GM21423 (cell line): ENCODE measurements around the gene PPP1R37.
A peak's percentile ranks its signal among the peaks of the same experiment; 100 is the strongest.

Source experiments
- ATAC-seq: cut with Tn5 transposase; IDR thresholded peaks from one replicate; pipeline ENCODE4 v1.9.1; 2021; ENCODE audit warnings: mild to moderate bottlenecking, moderate library complexity; ENCODE audit not compliant: unreplicated experiment

PPP1R37 gene

DNA sequence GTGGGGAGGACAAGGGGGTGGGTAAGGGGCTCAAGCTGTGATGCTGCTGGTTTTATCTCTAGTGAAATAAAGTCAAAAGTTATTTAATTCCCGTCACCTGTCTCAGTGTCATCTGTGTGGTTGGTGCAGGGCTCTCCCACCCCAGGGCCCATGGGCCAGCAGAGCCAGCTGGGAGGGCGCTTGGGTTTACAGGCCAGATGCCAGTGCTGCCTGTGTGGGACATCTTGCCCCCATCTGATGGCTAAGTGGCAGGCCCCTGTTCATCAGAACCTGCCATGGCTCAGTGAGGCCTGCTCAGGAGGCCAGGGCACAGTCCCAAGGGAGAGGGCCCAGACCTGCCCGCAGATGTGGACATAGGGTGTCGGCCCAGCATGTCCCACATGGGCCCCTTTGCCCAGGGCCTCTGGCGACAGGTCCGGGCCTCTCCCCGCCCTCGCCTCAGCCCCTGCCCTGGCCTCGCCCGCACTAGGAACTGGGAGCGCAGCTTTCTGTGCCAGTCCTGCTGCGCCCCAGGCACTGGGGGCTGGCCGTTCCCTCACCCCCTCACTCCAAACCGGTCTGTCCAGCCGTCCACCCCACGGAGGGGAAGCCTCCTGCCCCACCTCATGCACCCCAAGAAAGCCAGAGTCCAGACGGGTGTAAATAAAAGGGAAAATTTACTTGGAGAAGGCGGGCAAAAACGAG lies 22.0 kb upstream of the PPP1R37 start:
- ATAC-seq, result no peak

DNA sequence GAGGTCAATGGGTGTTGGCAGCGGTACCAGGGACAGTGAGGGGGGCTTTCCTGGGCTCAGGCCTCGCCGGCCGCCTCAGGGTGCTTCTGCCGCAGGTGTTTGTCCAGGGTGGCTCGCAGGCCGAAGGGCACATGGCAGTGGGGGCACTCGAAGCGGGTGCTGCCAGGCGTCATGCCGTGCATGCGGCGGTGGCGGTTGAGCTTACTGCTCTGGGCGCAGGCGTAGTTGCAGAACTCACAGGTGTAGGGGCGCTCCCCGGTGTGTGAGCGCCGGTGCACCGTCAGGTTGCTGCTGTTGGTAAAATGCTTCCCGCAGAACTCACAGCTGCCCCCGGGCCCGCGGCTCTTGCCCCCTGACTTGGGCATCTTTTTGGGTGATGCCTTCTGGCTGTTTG lies 21.4 kb upstream of the PPP1R37 start:
- ATAC-seq, result no peak

DNA sequence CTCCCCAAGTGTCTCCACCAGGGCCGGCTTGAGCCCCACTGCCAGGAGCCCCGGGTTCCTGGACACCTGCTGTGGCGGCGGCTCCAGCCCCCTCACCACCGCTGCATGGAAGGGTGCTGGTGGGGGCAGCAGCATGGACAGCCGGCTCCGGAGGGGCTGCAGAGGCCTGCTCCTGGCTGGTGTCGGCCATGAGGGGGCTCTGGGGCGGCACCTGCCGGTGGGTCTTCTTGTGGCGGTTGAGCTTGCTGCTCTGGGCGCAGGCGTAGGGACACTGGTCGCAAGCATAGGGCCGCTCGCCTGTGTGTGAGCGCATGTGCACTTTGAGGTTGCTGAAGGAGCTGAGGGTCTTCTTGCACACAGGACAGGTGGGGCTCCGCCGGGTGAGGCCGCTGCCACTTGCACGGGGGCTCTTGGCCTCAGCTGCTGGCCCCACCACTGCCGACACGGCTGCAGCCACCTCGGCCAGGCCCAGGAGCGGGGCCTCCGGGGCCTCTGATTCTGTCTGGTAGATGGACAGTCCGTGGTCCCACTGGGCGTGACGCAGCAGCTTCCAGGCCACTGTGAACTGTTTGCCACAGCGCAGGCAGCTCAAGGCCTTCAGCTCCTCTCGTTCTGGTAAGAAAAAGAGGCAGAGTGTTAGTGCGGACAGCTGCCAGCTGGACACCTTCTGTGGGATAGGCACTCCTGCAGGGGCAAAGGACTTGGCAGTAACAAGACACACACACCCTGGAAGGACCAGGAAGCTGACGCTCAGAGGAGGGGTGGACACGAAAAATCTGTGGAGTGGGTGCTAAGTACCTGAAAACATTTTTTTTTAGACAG lies 20.8 kb upstream of the PPP1R37 start:
- ATAC-seq, result no peak

DNA sequence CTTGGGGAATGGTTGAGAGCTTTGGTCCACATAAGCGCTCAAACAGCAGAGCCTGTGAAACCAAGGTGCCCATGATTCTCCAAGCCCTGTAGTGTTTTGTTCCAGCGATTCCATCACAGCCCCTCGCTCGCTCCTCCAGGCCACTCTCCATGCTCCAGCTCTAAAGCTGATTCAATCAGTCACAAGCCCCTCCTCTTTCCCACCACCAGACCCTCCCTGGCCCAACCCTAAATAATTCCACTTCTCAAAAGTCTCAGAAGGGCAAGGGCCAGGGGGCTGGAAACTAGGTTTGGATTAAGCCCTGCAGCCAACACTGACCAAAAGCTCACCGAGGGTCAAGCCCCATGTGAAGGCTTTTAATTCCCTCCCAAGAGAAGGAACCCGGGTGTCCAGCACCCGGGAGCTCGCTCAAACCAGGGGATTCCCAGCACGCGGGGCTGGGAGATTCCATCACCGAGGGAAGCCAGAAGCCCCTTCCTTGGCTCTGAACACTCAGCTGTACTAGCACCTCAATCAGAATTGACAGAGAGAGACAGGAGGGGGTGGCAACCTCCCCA lies 18.2 kb upstream of the PPP1R37 start:
- ATAC-seq, result no peak

DNA sequence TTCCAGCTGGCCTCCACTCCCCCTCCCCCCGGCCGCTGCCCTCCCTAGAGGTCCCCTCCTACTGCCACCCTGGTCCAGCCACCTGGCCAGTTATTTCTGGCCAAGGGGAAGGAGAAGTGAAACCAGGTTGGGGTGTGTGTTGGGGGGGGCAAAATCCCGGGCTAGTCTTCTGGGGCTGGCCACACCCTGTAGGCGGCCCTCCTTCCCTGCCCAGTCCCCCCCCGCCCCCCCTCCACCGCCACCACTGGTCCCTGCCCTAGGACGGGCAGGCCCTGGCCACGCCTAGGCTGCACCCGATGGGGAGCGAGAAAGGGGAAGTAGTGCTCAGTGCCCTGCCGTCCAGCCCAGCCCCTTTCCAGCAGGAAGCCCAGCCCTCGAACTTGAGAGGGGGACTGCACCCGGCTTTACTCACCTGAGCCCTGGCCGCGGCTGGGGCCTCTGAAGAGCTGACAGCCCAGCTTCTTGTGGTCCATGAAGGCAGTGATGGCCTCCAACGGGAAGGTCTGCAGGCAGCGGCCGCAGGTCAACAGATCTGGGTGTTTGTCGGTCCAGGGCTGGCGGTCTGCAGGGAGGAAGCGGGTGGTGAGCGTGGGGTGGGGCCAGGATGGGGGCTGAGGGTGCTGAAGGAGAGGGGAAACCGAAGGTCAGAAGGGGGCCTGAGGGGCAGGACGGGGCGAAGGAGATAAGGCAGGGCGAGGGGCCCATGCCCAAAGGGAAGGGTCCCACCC lies 17.5 kb upstream of the PPP1R37 start:
- ATAC-seq, result peak; percentile 60

DNA sequence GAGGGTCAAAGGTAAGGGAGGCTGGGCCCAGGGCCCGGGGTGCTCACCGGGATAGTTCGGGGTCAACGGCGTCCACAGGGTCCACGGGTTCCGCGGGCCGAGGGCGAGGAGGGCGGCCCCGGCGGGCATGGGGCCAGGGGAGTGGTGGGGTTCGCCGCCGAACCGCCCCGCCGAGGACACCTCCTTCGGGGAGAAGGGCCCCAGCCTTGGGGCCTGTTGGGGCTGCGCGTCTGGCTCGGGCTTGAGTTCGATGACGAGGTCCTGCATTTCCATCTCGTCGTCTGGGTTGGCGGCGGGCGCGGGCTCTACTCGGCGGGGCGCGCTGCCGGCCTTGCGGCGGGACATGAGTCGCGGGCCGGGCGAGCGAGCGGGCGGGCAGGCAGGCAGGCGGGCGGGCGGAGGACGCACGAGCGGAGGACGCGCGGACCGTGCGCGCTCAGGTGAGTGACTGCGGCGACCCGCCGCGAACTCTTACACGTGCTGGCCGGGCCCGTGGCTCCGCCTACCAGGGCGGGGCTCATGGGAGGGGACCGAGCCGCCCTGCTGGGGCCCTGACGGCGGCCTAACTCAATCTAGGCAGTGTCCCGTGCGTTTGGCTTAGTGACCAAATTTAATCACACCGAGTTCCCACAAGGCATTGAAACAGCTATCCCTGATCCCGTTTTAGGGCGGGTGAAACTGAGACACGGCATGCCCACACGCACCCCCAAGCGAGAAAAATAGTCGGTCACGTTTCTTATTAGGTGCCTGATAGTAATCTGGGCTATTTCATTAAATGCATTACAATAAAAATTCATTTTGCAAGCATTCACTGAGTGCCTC lies 16.7 kb upstream of the PPP1R37 start, which contains the start of gene ZNF296:
Gene ZNF296, minus strand, starts transcription at position 450 of the 822 bp plus-strand sequence. Its CDS starts 105 bp downstream, at position 345.
- peak; percentile 36 for ATAC-seq

DNA sequence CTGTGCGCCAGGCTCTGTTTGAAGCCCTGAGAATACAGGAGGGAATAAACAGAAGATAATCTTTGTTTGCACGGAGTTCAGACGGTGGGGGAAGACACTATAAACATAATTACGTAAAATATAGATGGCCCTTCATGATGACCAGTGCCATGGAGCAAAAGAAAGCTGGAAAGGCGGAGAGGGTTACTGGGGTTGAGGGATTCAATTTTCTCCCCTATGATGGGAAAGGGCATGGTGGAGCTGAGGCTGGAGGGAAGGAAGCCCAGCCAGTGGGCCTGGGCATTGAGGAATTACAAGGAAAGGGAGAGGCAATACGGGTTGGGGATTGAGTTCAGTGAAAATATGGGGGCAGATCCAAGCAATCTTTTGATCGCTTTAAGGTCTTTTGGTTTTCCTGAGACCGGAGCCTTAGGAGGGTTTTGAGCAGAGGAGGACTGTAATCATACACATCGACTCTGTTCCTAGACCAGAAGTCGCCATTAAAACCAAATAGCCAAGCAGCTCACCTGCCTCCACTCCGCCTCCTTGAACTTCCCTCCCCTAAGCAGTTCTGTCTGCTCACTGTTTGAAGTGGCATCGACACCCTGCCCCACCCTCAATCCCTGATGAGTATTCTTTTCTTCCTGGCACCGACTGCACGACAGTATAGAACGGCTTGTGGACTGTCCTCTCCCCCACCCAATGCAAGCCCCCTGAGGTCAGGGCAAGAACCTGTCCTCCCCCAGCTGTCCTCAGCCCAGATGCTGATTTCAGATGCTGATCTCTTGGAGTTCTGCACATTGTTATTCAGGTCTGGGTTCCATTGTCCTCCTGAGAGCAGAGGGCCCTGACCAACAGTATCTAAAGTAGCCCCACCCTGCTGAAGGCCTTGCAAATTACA lies 15.9 kb upstream of the PPP1R37 start:
- ATAC-seq, result no peak

DNA sequence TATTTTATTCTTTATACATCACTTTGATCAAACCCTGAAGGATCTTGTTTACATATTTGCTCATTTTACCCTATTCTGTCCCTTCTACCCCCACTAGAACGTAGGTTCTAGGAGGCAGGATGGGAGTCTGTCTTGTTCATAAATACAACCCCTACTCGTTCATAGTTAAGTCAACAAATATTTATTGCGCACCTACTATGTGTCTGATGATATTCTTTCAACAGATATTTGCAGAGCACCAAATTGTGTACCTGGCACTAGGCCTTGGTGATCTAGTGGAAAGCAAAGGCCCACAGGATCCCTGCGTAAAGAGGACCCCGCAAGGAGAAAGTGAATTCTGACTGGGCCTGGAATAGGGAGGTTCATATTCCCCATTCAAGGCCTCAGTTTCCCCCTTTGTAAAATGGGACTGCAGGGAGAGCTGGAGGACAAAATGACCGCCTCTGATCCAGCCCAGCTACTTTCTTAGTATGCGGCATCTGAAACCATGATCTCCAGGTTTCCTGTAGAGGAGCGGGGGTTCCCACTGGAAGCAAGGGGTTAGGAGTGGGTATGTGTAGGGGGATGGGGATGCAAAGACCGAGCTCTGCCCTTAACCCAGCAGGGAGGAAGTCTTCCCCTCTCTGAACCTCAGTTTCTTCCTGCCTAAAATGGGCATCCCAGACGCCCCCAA lies 14.5 kb upstream of the PPP1R37 start:
- ATAC-seq, result no peak

DNA sequence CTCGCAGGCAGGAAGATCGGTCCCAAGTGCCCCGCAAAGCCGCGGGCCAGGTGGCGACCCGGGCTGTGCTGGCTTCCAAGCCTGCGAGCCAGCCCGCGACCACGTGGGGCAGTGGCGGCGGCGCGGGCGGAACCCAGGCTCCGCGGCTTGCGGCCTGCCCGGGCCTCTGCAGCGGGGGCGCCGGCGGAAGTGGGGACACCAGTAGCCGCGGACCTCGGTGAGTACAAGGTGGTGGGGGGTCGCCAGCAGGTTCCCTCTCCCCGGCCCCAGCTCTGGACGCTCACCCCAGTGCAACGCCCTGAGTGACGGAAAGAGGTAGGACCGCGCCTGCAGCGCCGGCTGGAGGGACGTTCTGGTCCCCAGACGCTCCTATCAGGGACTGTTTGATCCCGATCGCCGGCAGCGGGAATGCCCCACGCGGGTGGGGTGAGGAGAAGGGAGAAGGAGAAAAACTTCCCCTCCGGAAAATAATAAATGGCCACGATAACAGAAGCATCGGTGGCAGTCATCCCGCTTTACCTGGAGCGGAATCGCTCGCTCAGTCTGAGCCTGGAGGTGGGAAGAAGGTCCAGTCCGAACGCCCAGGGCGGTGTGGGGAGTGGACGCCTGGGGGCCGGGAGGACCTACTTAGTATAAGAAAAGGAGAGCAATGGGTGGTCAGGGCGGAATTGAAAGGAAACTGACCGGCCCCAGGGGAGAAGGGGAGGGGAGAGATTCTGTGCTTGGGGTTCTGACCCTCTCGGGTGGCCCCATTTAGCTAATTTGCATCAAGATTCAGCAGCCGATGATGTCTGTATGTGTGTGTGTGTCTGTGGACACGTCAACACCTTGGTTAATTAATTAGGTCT lies 13.7 kb upstream of the PPP1R37 start, which contains the start of gene GEMIN7:
Gene GEMIN7, plus strand, starts transcription at position 198 of the 848 bp plus-strand sequence. CDS start 10,855 bp downstream, outside the sequence.
- peak; percentile 33 for ATAC-seq

DNA sequence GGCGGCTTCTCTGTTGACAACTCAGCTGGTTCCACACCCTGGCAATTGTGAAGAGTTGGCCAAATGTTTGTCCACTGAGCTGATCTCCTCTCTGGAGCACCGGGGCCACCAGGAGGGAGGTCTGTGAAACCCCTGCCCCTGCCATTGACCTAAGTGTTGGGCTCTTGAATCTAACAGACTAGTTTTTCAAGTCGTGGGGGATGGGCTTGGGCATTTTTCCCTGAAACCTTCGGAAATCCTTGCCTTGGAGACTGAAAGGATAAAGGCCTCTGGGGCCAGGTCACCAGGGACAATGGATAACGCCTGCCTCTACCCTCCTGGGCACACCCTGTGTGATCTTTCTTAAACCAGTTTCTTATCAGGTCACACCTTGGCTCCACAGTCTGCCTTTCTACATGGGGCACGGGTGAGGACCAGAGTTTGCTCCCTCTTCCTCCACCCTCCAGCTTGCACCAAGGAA lies 13.0 kb upstream of the PPP1R37 start:
- ATAC-seq, result no peak

DNA sequence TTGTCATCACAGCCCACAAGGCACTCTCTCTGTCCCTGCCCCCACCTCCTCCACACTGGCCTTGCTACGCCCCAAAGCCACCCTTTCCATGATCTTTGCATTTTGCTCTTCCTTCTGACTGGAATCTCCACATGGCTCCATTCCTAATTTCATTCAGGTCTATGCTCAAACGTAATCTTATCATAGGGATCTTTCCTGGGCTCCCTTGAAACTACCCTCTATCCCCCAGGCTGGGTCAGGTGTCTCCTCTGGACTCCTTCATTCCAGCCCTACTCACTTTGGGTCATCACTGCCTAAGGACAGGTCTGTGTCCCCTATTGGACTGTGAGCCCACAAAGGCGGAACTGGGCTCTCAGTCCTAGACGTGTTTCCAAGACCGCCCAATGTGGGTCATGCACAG lies 10.8 kb upstream of the PPP1R37 start:
- no peak for ATAC-seq

DNA sequence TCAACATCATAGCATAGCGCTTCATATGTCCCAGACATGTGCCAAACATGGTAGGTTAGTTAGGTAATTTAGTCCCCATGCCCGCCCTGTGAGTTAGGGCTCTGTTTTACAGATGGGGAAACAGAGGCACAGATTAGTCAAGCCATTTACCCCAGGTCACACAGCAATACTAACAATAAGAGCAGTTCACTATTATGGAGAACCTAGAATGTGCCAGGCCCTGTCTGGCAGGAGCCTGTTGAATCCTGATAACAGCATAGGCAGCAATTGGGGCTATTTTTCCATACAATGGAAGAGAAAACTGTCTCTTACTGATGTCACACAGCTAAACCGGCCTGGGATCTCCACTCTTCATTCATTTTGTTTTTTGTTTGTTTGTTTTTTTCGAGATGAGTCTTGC lies 6.5 kb upstream of the PPP1R37 start:
- no peak for ATAC-seq

DNA sequence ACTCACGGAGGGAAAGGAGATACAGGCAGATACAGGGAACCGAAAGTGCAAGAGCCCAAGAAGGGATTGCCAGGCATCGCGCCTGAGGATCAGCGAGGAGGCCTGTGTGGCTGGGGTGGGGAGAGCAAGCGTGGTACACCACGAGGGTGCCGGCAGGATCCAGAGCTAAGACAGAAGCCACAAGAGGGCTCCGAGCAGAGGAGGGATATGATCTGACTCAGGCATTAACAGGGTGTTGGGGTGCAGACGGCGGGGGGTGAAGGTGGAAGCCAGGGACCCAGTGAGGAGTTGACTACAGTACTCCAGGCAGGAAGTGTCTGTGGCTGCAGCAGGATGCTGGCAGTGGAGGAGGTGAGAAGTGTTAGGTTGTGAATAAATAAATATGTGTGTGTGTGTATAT lies 5.4 kb upstream of the PPP1R37 start:
- ATAC-seq, result no peak

DNA sequence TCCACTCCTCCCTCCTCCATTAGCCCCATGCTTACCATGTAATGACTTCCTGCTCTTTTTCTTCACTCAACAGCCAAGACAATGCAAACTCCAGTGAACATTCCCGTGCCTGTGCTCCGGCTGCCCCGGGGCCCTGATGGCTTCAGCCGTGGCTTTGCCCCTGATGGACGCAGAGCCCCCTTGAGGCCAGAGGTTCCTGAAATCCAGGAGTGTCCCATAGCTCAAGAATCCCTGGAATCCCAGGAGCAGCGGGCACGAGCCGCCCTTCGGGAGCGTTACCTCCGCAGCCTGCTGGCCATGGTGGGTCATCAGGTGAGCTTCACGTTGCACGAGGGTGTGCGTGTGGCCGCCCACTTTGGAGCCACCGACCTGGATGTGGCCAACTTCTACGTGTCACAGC lies 2.9 kb upstream of the PPP1R37 start:
- ATAC-seq, result no peak

DNA sequence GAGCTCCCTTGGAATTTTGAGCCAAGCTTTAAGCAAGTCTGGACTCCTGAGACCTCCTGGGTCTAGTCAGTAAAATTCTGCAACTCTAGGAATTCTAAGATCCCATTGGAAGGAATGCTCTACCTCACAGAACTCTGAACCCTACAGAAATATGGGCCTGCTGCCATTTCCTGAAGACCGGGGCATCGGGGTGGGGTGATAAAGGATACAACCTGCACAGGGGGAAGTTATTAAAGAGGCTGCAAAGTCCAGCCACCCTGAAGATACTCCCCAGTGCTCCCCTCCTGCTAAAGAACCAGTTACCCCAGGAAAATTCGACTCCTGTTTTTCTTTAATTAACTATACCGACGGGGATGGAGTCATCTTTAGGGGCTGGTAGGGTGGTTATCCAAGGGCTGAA lies 2.4 kb upstream of the PPP1R37 start:
- ATAC-seq, result no peak

DNA sequence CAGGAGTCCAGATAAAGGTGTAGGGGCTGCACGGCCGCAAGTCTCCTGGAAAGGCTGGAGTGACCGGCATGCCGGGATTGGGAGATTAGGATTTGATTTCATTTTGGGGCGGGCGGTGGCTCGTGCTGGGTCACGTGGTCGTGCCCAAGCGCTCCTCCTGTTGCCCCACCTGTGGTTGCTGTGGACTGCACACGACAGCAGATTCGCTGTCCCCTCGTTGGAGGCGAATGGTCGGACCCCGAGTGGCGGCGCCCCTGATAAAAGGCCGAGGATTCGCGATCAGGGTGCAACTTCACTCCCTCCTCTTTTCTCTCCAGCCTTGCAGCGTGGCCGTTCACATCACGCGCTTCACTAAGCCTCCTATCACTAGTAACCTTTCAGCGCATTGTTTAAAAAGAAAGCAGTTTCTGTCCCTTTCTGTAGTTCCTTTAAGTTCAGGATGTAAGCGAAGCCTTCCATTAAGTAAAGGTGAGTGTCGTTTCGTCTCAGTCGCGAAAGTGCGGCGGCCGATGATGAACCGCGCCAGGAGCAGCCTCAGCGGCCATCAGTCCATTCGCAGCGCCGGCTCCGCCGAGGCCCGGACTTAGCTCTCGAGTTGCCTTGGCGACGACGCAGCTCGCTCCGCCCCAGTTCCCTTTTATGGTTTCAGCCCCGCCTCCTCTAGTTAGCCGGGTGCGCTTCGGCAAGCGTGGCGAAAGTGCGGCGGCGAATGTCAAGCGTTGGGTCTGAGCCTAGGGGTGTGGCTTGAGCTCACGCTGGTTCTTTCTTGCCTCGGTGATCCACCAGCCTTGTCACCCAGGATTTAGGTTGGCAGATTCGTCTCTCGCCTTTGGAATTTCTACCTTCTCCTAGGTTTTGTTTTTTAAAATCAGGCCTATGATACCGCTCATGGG lies 1.7 kb upstream of the PPP1R37 start:
- peak; percentile 70 for ATAC-seq

DNA sequence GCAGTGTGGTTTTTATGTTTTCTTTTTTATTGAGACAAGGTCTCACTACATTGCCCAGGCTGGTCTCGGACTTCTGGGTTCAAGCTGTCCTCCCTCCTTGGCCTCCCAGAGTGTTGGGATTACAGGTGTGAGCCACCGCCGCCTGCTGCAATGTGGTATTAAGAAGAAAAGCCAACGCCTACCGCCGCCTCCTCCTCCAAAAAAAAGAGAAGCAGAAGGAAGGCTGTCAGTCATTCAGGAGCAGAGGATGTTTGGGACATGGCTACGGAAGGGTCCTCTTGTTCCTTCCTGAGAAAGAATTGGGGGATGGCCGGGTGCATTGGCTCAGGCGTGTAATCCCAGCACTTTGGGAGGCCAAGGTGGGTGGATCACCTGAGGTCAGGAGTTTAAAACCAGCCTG lies 1.2 kb downstream of the PPP1R37 start:
- ATAC-seq, result no peak
